DND-41 (cell line): ENCODE results near the gene FOXL2.

ENCODE experiments used
- ATAC-seq: fragments of 200-7000 bp; cut with Tn5 transposase; 3 replicates; pipeline ENCODE4 v1.9.1; 2021; ENCODE audit warnings: low read depth; ENCODE audit not compliant: insufficient read depth
- DNase-seq: peaks from one replicate; pipeline ENCODE4 v3.0.0-alpha.2; 2020
- H2AFZ ChIP-seq: 2 replicates; pipeline ENCODE4 v1.6.0; 2012; ENCODE audit warnings: low read depth, low read length
- H3K27ac ChIP-seq: 2 replicates; pipeline ENCODE4 v1.5.1; 2012; ENCODE audit warnings: low read length, inconsistent platforms
- H3K27me3 ChIP-seq: fragments of 200-600 bp; sonication (generic); 2 replicates; pipeline ENCODE4 v1.6.0; 2012; ENCODE audit warnings: low read length, mild to moderate bottlenecking, inconsistent platforms; ENCODE audit not compliant: insufficient read depth, poor library complexity
- H3K36me3 ChIP-seq: 2 replicates; pipeline ENCODE4 v1.5.1; 2012; ENCODE audit warnings: low read length, inconsistent platforms; ENCODE audit not compliant: insufficient read depth
- H3K4me1 ChIP-seq: 2 replicates; pipeline ENCODE4 v1.5.1; 2012; ENCODE audit warnings: mild to moderate bottlenecking, low read length; ENCODE audit not compliant: insufficient read depth
- H3K4me2 ChIP-seq: 2 replicates; pipeline ENCODE4 v1.6.0; 2012; ENCODE audit warnings: mild to moderate bottlenecking, moderate library complexity, low read length, inconsistent platforms; ENCODE audit not compliant: insufficient read depth
- H3K4me3 ChIP-seq, 2 experiments: fragments of 200-600 bp in 1 of 2; shearing (Covaris generic) in 1 of 2; 2 replicates each; pipeline ENCODE4 v1.5.1; 2012 to 2016; ENCODE audit warnings: inconsistent platforms in 2 of 2, low read length in 2 of 2, mild to moderate bottlenecking in 2 of 2, low read depth in 1 of 2, moderate library complexity in 1 of 2
- H3K79me2 ChIP-seq: 2 replicates; pipeline ENCODE4 v1.6.0; 2012; ENCODE audit warnings: low read length, inconsistent platforms; ENCODE audit not compliant: insufficient read depth
- H3K9ac ChIP-seq: 2 replicates; pipeline ENCODE4 v1.6.0; 2012; ENCODE audit warnings: low read depth, mild to moderate bottlenecking, inconsistent platforms, low read length, moderate library complexity
- H3K9me3 ChIP-seq: 2 replicates; pipeline ENCODE4 v1.5.1; 2012; ENCODE audit warnings: low read length, moderate library complexity, mild to moderate bottlenecking, inconsistent platforms; ENCODE audit not compliant: insufficient read depth, severe bottlenecking
- H4K20me1 ChIP-seq: 2 replicates; pipeline ENCODE4 v1.6.0; 2012; ENCODE audit warnings: low read length; ENCODE audit not compliant: insufficient read depth
- EZH2 ChIP-seq: IDR thresholded peaks from 3 replicates; pipeline ENCODE4 v1.6.1; 2012; ENCODE audit warnings: borderline replicate concordance, low read depth, mild to moderate bottlenecking, moderate library complexity, low read length, inconsistent platforms; ENCODE audit not compliant: severe bottlenecking
- TF ChIP-seq, protein P1 (sequence below): IDR thresholded peaks from 2 replicates; pipeline ENCODE4 v1.5.1; 2012; ENCODE audit warnings: borderline replicate concordance, low read length, moderate library complexity, mild to moderate bottlenecking; ENCODE audit not compliant: poor library complexity, severe bottlenecking; ENCODE audit errors: extremely low read depth

FOXL2 gene

DNA sequence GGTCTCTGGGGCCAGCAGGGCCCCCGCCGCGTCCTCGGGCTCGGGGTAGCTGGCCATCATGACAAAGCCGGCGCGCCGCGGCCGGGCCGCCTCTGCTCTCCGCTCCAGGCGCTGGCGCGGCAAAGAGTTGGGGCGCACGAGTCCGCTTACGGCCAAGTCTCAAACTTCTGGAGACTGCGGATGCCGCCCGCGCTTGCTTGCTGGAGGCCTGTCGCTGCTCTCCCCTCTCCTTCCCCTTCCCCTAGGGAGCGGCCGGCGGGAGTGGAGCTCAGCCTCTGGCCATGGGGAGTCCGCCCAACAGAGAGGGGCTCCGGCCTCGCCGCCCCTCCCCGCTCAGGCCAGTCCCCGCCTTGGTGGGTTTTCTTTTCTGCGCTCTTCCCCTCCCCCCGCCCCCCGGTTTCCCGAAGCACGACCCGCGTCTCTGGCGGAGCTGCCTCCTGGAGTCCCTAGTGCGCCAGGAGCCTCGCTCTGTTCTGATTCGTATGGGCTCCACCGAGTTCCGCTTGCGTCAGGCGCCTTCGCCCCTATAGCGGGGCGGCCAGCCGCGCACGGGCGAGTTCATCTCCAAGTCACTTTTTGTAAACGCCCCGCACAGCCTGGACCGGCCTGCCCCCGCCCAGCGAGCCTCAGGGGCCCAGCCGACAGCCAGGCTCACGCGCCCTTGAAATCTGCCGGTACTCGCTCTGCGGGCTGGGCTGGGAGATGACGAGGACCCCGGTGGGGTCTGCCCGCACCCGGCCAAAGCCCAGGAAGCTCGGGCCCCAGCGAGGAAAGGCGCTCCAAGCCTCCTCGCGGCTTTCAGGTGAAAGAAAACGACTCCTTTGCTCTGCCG lies at the start of gene FOXL2, which contains the start of gene FOXL2NB:
TSS of gene FOXL2 (minus strand) at position 475 of the 832 bp plus-strand sequence. CDS start at position 60, 415 bp downstream.
TSS of gene FOXL2NB (plus strand) at position 555 of the 832 bp plus-strand sequence. CDS start at position 703, 148 bp downstream.
- ATAC-seq (no peak), DNase-seq (no peak)
- no peaks in the 10 kb centered on the region for H3K79me2 ChIP-seq
- no peak within 1 kb of the TSS for H3K9ac ChIP-seq
- peaks cover 20% of the 10 kb centered on the region for H3K27me3 ChIP-seq
- H3K27ac ChIP-seq: no peak within 1 kb of the TSS
- H2AFZ ChIP-seq: no peak within 1 kb of the TSS
- no peak within 1 kb of the TSS for H3K4me3 ChIP-seq
- no peaks in the 10 kb centered on the region for H3K4me1 ChIP-seq
- TF ChIP-seq, protein P1, sequence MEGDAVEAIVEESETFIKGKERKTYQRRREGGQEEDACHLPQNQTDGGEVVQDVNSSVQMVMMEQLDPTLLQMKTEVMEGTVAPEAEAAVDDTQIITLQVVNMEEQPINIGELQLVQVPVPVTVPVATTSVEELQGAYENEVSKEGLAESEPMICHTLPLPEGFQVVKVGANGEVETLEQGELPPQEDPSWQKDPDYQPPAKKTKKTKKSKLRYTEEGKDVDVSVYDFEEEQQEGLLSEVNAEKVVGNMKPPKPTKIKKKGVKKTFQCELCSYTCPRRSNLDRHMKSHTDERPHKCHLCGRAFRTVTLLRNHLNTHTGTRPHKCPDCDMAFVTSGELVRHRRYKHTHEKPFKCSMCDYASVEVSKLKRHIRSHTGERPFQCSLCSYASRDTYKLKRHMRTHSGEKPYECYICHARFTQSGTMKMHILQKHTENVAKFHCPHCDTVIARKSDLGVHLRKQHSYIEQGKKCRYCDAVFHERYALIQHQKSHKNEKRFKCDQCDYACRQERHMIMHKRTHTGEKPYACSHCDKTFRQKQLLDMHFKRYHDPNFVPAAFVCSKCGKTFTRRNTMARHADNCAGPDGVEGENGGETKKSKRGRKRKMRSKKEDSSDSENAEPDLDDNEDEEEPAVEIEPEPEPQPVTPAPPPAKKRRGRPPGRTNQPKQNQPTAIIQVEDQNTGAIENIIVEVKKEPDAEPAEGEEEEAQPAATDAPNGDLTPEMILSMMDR: no peak
- TF ChIP-seq EZH2: no peak
- no peak within 1 kb of the TSS for H3K4me2 ChIP-seq
- H3K9me3 ChIP-seq: no peaks in the 10 kb centered on the region
- no peaks in the 10 kb centered on the region for H4K20me1 ChIP-seq
- no peaks in the 10 kb centered on the region for H3K36me3 ChIP-seq

DNA sequence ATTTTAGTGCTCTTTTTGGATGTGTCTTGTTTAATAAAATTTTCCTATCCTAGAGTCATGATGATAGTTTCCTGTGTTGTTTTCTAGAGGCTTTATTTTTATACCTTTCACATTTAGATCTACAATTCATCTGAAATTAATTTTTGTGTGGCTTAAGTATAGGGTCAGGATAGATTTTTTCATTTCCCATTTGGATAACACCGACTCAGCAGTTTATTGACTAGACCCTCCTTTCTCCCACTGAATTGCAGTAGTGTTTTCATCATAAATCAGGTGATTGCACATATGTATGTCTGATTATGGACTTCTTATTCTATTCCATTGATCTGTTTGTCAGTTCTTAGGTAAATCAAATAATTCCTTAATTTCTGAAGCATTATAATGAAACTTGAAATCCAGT lies 48.8 kb upstream of the FOXL2 start:
- no peaks in the 10 kb centered on the region for H3K4me1 ChIP-seq
- no peaks in the 10 kb centered on the region for H3K9me3 ChIP-seq
- no peaks in the 10 kb centered on the region for H3K36me3 ChIP-seq
- H3K27ac ChIP-seq: no peak overlapping the region
- no peak for ATAC-seq
- H3K4me3 ChIP-seq: no peak overlapping the region
- no peak overlapping the region for H2AFZ ChIP-seq
- H3K9ac ChIP-seq: no peak overlapping the region
- DNase-seq: no peak
- H3K27me3 ChIP-seq: peaks cover 4% of the 10 kb centered on the region
- H3K4me2 ChIP-seq: no peak overlapping the region
- no peaks in the 10 kb centered on the region for H3K79me2 ChIP-seq
- no peak for TF ChIP-seq EZH2
- TF ChIP-seq, protein P1: no peak
- H4K20me1 ChIP-seq: no peaks in the 10 kb centered on the region

DNA sequence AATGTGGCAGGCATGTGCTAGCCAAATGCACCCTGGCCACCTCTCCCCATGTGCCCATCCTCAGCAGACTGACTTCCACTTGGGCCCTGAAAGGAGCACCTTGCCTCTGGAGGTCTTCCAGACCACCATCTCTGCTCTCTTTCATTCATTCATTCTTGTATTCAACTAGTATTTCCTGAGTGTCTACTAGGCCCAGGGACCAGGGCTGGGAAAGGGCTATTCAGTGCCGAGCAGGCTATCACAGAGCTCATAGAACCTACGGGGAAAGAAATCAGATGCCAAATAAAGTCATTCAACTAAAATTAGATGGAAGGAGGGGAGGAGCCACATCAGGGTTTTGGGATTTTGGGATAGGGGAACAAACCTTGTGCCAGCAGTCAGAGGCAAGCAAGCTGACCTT lies 40.2 kb upstream of the FOXL2 start:
- ATAC-seq (no peak), DNase-seq (no peak)
- Histone ChIP-seq H3K4me3 (no peak overlapping the region), H3K9ac (no peak overlapping the region), H3K27me3 (no peaks in the 10 kb centered on the region), H3K9me3 (no peaks in the 10 kb centered on the region), H3K4me2 (no peak overlapping the region), H2AFZ (no peak overlapping the region), H3K79me2 (no peaks in the 10 kb centered on the region), H3K4me1 (no peaks in the 10 kb centered on the region), H4K20me1 (no peaks in the 10 kb centered on the region), H3K27ac (no peak overlapping the region), H3K36me3 (no peaks in the 10 kb centered on the region)
- no peak for TF ChIP-seq EZH2
- TF ChIP-seq, protein P1: no peak
